SK-N-SH (cell line): Measurements from ENCODE around the gene CCHCR1. TPM values are rescaled to one million over a fixed set of nuclear protein-coding genes. Genes with fewer than 3 reads are reported as not detected.

ENCODE experiments used
- CTCF ChIA-PET: fragments of 300-600, 350-600 bp; formaldehyde crosslinking; extraction: SDS; loops from one replicate; lab custom pipeline; 2021; lab: Yijun Ruan, JAX
- POLR2A ChIA-PET: fragments of 350-600 bp; sonication (Branson Sonifier 250); formaldehyde crosslinking; extraction: SDS; loops from one replicate; lab custom pipeline; 2020; ENCODE audit warnings: antibody characterized with exemption, inconsistent platforms; lab: Yijun Ruan, JAX
- DNase-seq: peaks from one replicate; pipeline ENCODE4 v3.0.0; 2012
- H2AFZ ChIP-seq: fragments of 200-600 bp; sonication (generic); 2 replicates; pipeline ENCODE4 v1.8.1; 2016; ENCODE audit warnings: antibody characterized with exemption, mild to moderate bottlenecking, low read depth
- H3F3A ChIP-seq: fragments of 200-600 bp; sonication (generic); replicated peaks from 2 replicates; pipeline ENCODE3; 2016; ENCODE audit warnings: antibody characterized with exemption, mild to moderate bottlenecking; ENCODE audit not compliant: insufficient read depth
- H3K27ac ChIP-seq, 2 experiments: fragments of 200-500 bp in 1 of 2; fragments of 200-600 bp in 1 of 2; sonication (Bioruptor generic) in 1 of 2; sonication (generic), shearing (Covaris generic) in 1 of 2; 2 replicates each; pipeline versions ENCODE4 v1.5.1 to v1.6.1; 2014 to 2016; ENCODE audit warnings: low read depth in 2 of 2, inconsistent platforms in 1 of 2, low read length in 1 of 2, mild to moderate bottlenecking in 1 of 2, mixed read lengths in 1 of 2
- H3K27me3 ChIP-seq: fragments of 200-600 bp; sonication (generic), shearing (Covaris generic); 2 replicates; pipeline ENCODE4 v1.6.1; 2016; ENCODE audit warnings: mixed run types; ENCODE audit not compliant: insufficient read depth
- H3K36me3 ChIP-seq, 2 experiments: fragments of 200-500 bp in 1 of 2; fragments of 200-600 bp in 1 of 2; sonication (Bioruptor generic) in 1 of 2; sonication (generic) in 1 of 2; replicated peaks in 1 of 2; 2 replicates each; pipeline versions ENCODE3 to v1.5.1; 2014 to 2016; ENCODE audit warnings: low read length in 1 of 2, mild to moderate bottlenecking in 1 of 2; ENCODE audit not compliant: insufficient read depth in 2 of 2, control insufficient read depth in 1 of 2
- H3K4me1 ChIP-seq, 2 experiments: fragments of 200-500 bp in 1 of 2; fragments of 200-600 bp in 1 of 2; sonication (Bioruptor generic) in 1 of 2; sonication (generic), shearing (Covaris generic) in 1 of 2; 2 replicates each; pipeline versions ENCODE4 v1.5.1 to v1.6.1; 2014 to 2016; ENCODE audit warnings: low read depth in 1 of 2, low read length in 1 of 2, mixed run types in 1 of 2; ENCODE audit not compliant: insufficient read depth in 2 of 2, control insufficient read depth in 1 of 2
- H3K4me2 ChIP-seq: fragments of 200-600 bp; sonication (generic), shearing (Covaris generic); 2 replicates; pipeline ENCODE4 v1.6.1; 2017; ENCODE audit warnings: mixed run types
- H3K4me3 ChIP-seq, 2 experiments: fragments of 200-500 bp in 1 of 2; fragments of 200-600 bp in 1 of 2; sonication (Bioruptor generic) in 1 of 2; sonication (generic), shearing (Covaris generic) in 1 of 2; 2 replicates each; pipeline versions ENCODE4 v1.5.1 to v1.8.1; 2014 to 2016; ENCODE audit warnings: low read depth in 2 of 2, inconsistent platforms in 1 of 2, low read length in 1 of 2, mild to moderate bottlenecking in 1 of 2, mixed read lengths in 1 of 2, moderate library complexity in 1 of 2
- H3K79me2 ChIP-seq: fragments of 200-600 bp; sonication (generic); 2 replicates; pipeline ENCODE4 v1.8.1; 2017; ENCODE audit warnings: mild to moderate bottlenecking; ENCODE audit not compliant: insufficient read depth
- H3K9ac ChIP-seq: fragments of 200-600 bp; sonication (generic); 2 replicates; pipeline ENCODE4 v1.6.1; 2017; ENCODE audit warnings: mixed run types
- H3K9me2 ChIP-seq: fragments of 200-600 bp; sonication (generic); 2 replicates; pipeline ENCODE4 v1.6.1; 2017; ENCODE audit warnings: mixed run types
- H3K9me3 ChIP-seq: fragments of 200-600 bp; sonication (generic); 2 replicates; pipeline ENCODE4 v1.6.1; 2017; ENCODE audit warnings: mixed run types, mild to moderate bottlenecking, moderate library complexity
- H4K20me1 ChIP-seq: fragments of 200-600 bp; sonication (generic); 2 replicates; pipeline ENCODE4 v1.6.1; 2017; ENCODE audit warnings: mild to moderate bottlenecking, mixed run types; ENCODE audit not compliant: insufficient read depth
- CHD2 ChIP-seq: fragments of 150-350 bp; IDR thresholded peaks from 2 replicates; pipeline ENCODE4 v1.6.1; 2018; ENCODE audit warnings: low read length; ENCODE audit not compliant: partially characterized antibody
- EP300 ChIP-seq, 2 experiments: IDR thresholded peaks; 2 replicates each; pipeline versions ENCODE4 v1.4.0 to v1.6.1; 2012; ENCODE audit warnings: borderline replicate concordance in 1 of 2, low read depth in 1 of 2, low read length in 1 of 2
- FOXJ3 ChIP-seq: sonication (generic); formaldehyde crosslinking; IDR thresholded peaks from 2 replicates; pipeline ENCODE4 v1.5.1; 2020; ENCODE audit warnings: mild to moderate bottlenecking, missing genetic modification reagents
- FOXM1 ChIP-seq: IDR thresholded peaks from 2 replicates; pipeline ENCODE4 v1.4.0; 2012; ENCODE audit warnings: low read depth, mild to moderate bottlenecking
- GABPA ChIP-seq: IDR thresholded peaks from 2 replicates; pipeline ENCODE4 v1.4.0; 2012; ENCODE audit warnings: low read depth, mild to moderate bottlenecking
- MEF2A ChIP-seq: IDR thresholded peaks from 2 replicates; pipeline ENCODE4 v1.4.0; 2012; ENCODE audit warnings: low read depth, borderline replicate concordance
- PBX3 ChIP-seq: IDR thresholded peaks from 2 replicates; pipeline ENCODE4; 2012
- POLR2AphosphoS5 ChIP-seq: IDR thresholded peaks from 2 replicates; pipeline ENCODE4 v1.6.1; 2012; ENCODE audit warnings: low read depth, low read length
- REST ChIP-seq: IDR thresholded peaks from 2 replicates; pipeline ENCODE4 v1.6.1; 2012; ENCODE audit warnings: mild to moderate bottlenecking, low read depth, low read length, moderate library complexity
- RXRA ChIP-seq: IDR thresholded peaks from 2 replicates; pipeline ENCODE4 v1.4.0; 2012; ENCODE audit warnings: low read depth, mild to moderate bottlenecking, borderline replicate concordance
- TCF12 ChIP-seq: IDR thresholded peaks from 2 replicates; pipeline ENCODE4 v1.4.0; 2012
- USF2 ChIP-seq: fragments of 150-350 bp; IDR thresholded peaks from 2 replicates; pipeline ENCODE4 v1.6.1; 2017; ENCODE audit warnings: antibody characterized with exemption, low read length, low read depth, borderline replicate concordance
- YY1 ChIP-seq: IDR thresholded peaks from 2 replicates; pipeline ENCODE4 v1.4.0; 2012; ENCODE audit warnings: low read depth, mild to moderate bottlenecking
- ZBTB33 ChIP-seq: IDR thresholded peaks from 2 replicates; pipeline ENCODE4 v1.4.0; 2012; ENCODE audit warnings: low read depth, borderline replicate concordance
- WGBS: methylation state at CpG from one replicate; pipeline ENCODE4 v1.1.6; 2017; ENCODE audit warnings: low lambda C conversion rate; 5-methylcytosine and 5-hydroxymethylcytosine counted together
- polyA plus RNA-seq, 3 experiments: library from polyadenylated mRNA; depleted of rRNA; stranded (reverse); fragments of >200 nt; gene quantifications; 2 replicates each; pipeline ENCODE4 v1.2.3, GENCODE V29; 2012

The CCHCR1 gene
- polyA plus RNA-seq, 1 of the 3 experiments (the other 2 are of a cell fraction) = 18.7 TPM

GRCh38 chr6:31203345-31203979 lies 45.9 kb upstream of the CCHCR1 start:
- Histone ChIP-seq H3K9me3 (no peaks in the 10 kb centered on the region), H3F3A (no peaks in the 10 kb centered on the region), H4K20me1 (no peaks in the 10 kb centered on the region), H3K79me2 (peaks cover 14% of the 10 kb centered on the region; the same call in 1 of the 2 replicates), H3K9ac (no peak overlapping the region), H3K9me2 (no peaks in the 10 kb centered on the region), H3K27me3 (0 out of 2 replicates have a peak, but pooled peaks cover 4% of the 10 kb centered on the region), H3K4me2 (peak overlapping the region; percentile 62), H3K4me3 (peak overlapping the region; percentile 31 to 36), H3K27ac (peak overlapping the region in 1 of 2 experiments; percentile 55; a peak in 2 of 4 replicates), H3K36me3 (peaks cover 0 to 6% of the 10 kb centered on the region in 2 experiments), H3K4me1 (peaks cover 2 to 7% of the 10 kb centered on the region in 2 experiments; a peak in 2 of 4 replicates), H2AFZ (peak overlapping the region; percentile 66; the same call in 1 of the 2 replicates)
- TF ChIP-seq GABPA (no peak), FOXJ3 (CRISPR knock-in tag) (no peak), FOXM1 (no peak), CHD2 (no peak), TCF12 (peak; percentile 17; the same call in 1 of the 2 replicates)
- DNase-seq = no peak
- 51% methylated on average over 5 of the region's 5 CpGs for WGBS
- POLR2A ChIA-PET = no interaction called here
- CTCF ChIA-PET = interaction anchor here (1.1 kb wide), 1 partner anchor 163 kb away, joined by 3 read pairs; no protein-coding TSS in a partner anchor

GRCh38 chr6:31202259-31203166 lies 44.9 kb upstream of the CCHCR1 start:
- Histone ChIP-seq H3K4me2 (peak overlapping the region; percentile 62; the same call in 1 of the 2 replicates), H3K27ac (no peak overlapping the region), H3K4me1 (peaks cover 4 to 7% of the 10 kb centered on the region in 2 experiments; a peak in 2 of 4 replicates), H3K9ac (no peak overlapping the region), H4K20me1 (no peaks in the 10 kb centered on the region), H3K9me2 (no peaks in the 10 kb centered on the region), H3F3A (no peaks in the 10 kb centered on the region), H3K4me3 (no peak overlapping the region), H3K27me3 (no peaks in the 10 kb centered on the region), H2AFZ (no peak overlapping the region), H3K9me3 (no peaks in the 10 kb centered on the region), H3K36me3 (peaks cover 0 to 6% of the 10 kb centered on the region in 2 experiments), H3K79me2 (peaks cover 15% of the 10 kb centered on the region; the same call in 1 of the 2 replicates)
- no peak for DNase-seq
- 58% methylated on average over 11 of the region's 11 CpGs for WGBS
- ChIA-PET CTCF (interaction anchor here (1.1 kb wide), 1 partner anchor 164 kb away, joined by 3 read pairs; no protein-coding TSS in a partner anchor), POLR2A (no interaction called here)
- TF ChIP-seq POLR2AphosphoS5 = no peak
- TF ChIP-seq USF2 = no peak
- no peak for TF ChIP-seq REST
- TF ChIP-seq RXRA = no peak
- TF ChIP-seq EP300 (IDR thresholded peaks at IDR 0.05; ENCODE audit: borderline replicate concordance in 1 of 2, low read depth in 1 of 2, low read length in 1 of 2) = no peak
- no peak for TF ChIP-seq CHD2
- TF ChIP-seq ZBTB33 = no peak
- TF ChIP-seq YY1 = no peak
- TF ChIP-seq MEF2A = no peak
- TF ChIP-seq PBX3 = no peak
